ENCODE results near the gene MYT1. TPM values are rescaled to one million over a fixed set of nuclear protein-coding genes. Genes with fewer than 3 reads are reported as not detected.

The MYT1 gene
- total and polyA plus RNA-seq, 2 of the 13 experiments (the other 11 are each of a cell fraction or from before 2014, with no cell fraction given) = 0.58 to 2.5 TPM

DNA sequence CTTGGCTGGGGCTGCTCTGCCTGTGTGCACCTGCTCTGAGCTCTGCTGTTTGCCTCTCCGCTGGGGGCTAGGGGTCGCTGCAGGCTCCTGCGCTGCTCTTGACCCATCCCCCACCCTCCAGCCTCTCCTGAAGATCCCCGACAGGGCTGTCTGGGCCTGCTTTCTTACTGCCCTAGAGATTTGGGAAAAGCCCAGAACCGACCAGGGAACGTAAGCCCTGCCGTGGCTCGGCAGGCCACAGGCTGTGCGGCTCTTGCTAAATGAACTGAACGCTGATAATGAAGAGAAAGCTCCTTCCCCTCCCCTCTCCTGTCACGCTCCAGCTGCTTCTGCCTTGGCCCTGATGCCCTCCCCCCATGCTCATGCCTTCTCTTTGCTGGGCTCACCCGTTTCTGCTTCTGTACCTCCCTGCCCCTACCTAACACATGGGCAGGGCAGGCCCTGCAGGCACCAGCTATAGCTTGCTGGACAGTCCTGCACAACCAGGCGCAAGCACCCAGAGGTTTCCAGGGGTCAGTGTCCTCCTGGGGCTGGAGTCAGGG is 59.3 kb downstream of the MYT1 start (continued):
- TF ChIP-seq, protein P1, sequence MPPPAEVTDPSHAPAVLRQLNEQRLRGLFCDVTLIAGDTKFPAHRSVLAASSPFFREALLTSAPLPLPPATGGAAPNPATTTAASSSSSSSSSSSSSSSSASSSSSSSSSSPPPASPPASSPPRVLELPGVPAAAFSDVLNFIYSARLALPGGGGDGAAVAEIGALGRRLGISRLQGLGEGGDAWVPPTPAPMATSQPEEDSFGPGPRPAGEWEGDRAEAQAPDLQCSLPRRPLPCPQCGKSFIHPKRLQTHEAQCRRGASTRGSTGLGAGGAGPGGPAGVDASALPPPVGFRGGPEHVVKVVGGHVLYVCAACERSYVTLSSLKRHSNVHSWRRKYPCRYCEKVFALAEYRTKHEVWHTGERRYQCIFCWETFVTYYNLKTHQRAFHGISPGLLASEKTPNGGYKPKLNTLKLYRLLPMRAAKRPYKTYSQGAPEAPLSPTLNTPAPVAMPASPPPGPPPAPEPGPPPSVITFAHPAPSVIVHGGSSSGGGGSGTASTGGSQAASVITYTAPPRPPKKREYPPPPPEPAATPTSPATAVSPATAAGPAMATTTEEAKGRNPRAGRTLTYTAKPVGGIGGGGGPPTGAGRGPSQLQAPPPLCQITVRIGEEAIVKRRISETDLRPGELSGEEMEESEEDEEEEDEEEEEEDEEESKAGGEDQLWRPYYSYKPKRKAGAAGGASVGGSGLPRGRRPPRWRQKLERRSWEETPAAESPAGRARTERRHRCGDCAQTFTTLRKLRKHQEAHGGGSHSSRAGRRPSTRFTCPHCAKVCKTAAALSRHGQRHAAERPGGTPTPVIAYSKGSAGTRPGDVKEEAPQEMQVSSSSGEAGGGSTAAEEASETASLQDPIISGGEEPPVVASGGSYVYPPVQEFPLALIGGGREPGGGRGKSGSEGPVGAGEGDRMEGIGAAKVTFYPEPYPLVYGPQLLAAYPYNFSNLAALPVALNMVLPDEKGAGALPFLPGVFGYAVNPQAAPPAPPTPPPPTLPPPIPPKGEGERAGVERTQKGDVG (CRISPR knock-in tag; IDR thresholded peaks at IDR 0.05; ENCODE audit: borderline replicate concordance) = no peak
- no peak for TF ChIP-seq MED13 (CRISPR knock-in tag; IDR thresholded peaks at IDR 0.05)
- TF ChIP-seq, protein P2, sequence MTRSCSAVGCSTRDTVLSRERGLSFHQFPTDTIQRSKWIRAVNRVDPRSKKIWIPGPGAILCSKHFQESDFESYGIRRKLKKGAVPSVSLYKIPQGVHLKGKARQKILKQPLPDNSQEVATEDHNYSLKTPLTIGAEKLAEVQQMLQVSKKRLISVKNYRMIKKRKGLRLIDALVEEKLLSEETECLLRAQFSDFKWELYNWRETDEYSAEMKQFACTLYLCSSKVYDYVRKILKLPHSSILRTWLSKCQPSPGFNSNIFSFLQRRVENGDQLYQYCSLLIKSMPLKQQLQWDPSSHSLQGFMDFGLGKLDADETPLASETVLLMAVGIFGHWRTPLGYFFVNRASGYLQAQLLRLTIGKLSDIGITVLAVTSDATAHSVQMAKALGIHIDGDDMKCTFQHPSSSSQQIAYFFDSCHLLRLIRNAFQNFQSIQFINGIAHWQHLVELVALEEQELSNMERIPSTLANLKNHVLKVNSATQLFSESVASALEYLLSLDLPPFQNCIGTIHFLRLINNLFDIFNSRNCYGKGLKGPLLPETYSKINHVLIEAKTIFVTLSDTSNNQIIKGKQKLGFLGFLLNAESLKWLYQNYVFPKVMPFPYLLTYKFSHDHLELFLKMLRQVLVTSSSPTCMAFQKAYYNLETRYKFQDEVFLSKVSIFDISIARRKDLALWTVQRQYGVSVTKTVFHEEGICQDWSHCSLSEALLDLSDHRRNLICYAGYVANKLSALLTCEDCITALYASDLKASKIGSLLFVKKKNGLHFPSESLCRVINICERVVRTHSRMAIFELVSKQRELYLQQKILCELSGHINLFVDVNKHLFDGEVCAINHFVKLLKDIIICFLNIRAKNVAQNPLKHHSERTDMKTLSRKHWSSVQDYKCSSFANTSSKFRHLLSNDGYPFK (CRISPR knock-in tag; IDR thresholded peaks at IDR 0.05; ENCODE audit: borderline replicate concordance) = peak; percentile 83; the same call in 1 of the 2 replicates
- TF ChIP-seq, protein P3, sequence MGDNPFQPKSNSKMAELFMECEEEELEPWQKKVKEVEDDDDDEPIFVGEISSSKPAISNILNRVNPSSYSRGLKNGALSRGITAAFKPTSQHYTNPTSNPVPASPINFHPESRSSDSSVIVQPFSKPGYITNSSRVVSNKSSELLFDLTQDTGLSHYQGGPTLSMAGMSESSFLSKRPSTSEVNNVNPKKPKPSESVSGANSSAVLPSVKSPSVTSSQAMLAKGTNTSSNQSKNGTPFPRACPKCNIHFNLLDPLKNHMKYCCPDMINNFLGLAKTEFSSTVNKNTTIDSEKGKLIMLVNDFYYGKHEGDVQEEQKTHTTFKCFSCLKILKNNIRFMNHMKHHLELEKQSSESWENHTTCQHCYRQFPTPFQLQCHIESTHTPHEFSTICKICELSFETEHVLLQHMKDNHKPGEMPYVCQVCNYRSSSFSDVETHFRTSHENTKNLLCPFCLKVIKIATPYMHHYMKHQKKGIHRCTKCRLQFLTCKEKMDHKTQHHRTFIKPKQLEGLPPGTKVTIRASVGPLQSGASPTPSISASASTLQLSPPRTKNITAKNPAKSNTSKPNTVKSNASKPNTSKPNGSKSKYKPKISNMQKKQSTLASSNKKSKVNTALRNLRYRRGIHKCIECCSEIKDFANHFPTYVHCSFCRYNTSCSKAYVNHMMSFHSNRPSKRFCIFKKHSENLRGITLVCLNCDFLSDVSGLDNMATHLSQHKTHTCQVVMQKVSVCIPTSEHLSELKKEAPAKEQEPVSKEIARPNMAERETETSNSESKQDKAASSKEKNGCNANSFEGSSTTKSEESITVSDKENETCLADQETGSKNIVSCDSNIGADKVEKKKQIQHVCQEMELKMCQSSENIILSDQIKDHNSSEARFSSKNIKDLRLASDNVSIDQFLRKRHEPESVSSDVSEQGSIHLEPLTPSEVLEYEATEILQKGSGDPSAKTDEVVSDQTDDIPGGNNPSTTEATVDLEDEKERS (CRISPR knock-in tag; IDR thresholded peaks at IDR 0.05) = peak; percentile 44; the same call in 1 of the 2 replicates
- TF ChIP-seq ARID2 (CRISPR knock-in tag; IDR thresholded peaks at IDR 0.05; ENCODE audit: borderline replicate concordance) = no peak
- TF ChIP-seq, protein P4, sequence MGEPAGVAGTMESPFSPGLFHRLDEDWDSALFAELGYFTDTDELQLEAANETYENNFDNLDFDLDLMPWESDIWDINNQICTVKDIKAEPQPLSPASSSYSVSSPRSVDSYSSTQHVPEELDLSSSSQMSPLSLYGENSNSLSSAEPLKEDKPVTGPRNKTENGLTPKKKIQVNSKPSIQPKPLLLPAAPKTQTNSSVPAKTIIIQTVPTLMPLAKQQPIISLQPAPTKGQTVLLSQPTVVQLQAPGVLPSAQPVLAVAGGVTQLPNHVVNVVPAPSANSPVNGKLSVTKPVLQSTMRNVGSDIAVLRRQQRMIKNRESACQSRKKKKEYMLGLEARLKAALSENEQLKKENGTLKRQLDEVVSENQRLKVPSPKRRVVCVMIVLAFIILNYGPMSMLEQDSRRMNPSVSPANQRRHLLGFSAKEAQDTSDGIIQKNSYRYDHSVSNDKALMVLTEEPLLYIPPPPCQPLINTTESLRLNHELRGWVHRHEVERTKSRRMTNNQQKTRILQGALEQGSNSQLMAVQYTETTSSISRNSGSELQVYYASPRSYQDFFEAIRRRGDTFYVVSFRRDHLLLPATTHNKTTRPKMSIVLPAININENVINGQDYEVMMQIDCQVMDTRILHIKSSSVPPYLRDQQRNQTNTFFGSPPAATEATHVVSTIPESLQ (CRISPR knock-in tag; conservative IDR thresholded peaks at IDR 0.05) = no peak
- TF ChIP-seq ZNF747 (CRISPR knock-in tag; IDR thresholded peaks at IDR 0.05; ENCODE audit: borderline replicate concordance) = peak; percentile 74; the same call in 1 of the 2 replicates
- peak; percentile 64; the same call in 1 of the 2 replicates for TF ChIP-seq CBX5 (CRISPR knock-in tag; IDR thresholded peaks at IDR 0.05; ENCODE audit: borderline replicate concordance)
- TF ChIP-seq ZNF777 (CRISPR knock-in tag; IDR thresholded peaks at IDR 0.05) = peak; percentile 75
- TF ChIP-seq HOXA5 (CRISPR knock-in tag; IDR thresholded peaks at IDR 0.05) = no peak
- no peak for TF ChIP-seq MYNN (CRISPR knock-in tag; IDR thresholded peaks at IDR 0.05; ENCODE audit: low read depth)
- TF ChIP-seq, protein P5, sequence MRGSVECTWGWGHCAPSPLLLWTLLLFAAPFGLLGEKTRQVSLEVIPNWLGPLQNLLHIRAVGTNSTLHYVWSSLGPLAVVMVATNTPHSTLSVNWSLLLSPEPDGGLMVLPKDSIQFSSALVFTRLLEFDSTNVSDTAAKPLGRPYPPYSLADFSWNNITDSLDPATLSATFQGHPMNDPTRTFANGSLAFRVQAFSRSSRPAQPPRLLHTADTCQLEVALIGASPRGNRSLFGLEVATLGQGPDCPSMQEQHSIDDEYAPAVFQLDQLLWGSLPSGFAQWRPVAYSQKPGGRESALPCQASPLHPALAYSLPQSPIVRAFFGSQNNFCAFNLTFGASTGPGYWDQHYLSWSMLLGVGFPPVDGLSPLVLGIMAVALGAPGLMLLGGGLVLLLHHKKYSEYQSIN (CRISPR knock-in tag; IDR thresholded peaks at IDR 0.05; ENCODE audit: borderline replicate concordance) = no peak
- TF ChIP-seq, protein P6, sequence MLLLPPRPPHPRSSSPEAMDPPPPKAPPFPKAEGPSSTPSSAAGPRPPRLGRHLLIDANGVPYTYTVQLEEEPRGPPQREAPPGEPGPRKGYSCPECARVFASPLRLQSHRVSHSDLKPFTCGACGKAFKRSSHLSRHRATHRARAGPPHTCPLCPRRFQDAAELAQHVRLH (CRISPR knock-in tag; IDR thresholded peaks at IDR 0.05; ENCODE audit: borderline replicate concordance, low read depth) = peak; percentile 92; the same call in 1 of the 2 replicates
- no peak for TF ChIP-seq NFATC3 (CRISPR knock-in tag; IDR thresholded peaks at IDR 0.05)

Measured in HepG2 (cell line).